Brain microvascular endothelial cell (primary cell): ENCODE results near the gene ITIH5.

Source experiments
- DNase-seq: peaks from one replicate; pipeline ENCODE4 v3.0.0-alpha.2; 2020
- H3K27ac ChIP-seq: fragments of 250-450 bp; sonication (Bioruptor Pico); 2 replicates; pipeline ENCODE4 v1.5.1; 2020; ENCODE audit warnings: mild to moderate bottlenecking, moderate library complexity
- H3K27me3 ChIP-seq: fragments of 250-450 bp; sonication (Bioruptor Pico); replicated peaks from 2 replicates; pipeline ENCODE4 v1.5.1; 2020; ENCODE audit warnings: mild to moderate bottlenecking
- H3K36me3 ChIP-seq: fragments of 250-450 bp; sonication (Bioruptor Pico); replicated peaks from 2 replicates; pipeline ENCODE4 v1.5.1; 2020; ENCODE audit warnings: mild to moderate bottlenecking
- H3K4me3 ChIP-seq: 2 replicates; pipeline ENCODE4 v1.5.1; 2011; ENCODE audit warnings: low read depth, mild to moderate bottlenecking, control low read depth, low read length, moderate library complexity
- CTCF ChIP-seq: IDR thresholded peaks from 2 replicates; pipeline ENCODE4 v1.5.1; 2011; ENCODE audit warnings: low read depth, mild to moderate bottlenecking, moderate library complexity, low read length, control low read depth, inconsistent platforms; ENCODE audit errors: missing control alignments
- in situ Hi-C: cut with HindIII; loops from 2 replicates; pipeline ENCODE4 v1.10.0; 2017; ENCODE audit warnings: low sequenced_read_pairs, low pct_ligation_motif_present

Gene ITIH5

GRCh38 chr10:7610026-7610425 is 56.7 kb downstream of the ITIH5 start:
- in situ Hi-C loops = no loop called here
- H3K4me3 ChIP-seq = no peak overlapping the region
- no peak for TF ChIP-seq CTCF
- H3K27me3 ChIP-seq = no peaks in the 10 kb centered on the region
- DNase-seq = no peak
- no peak overlapping the region for H3K27ac ChIP-seq
- no peaks in the 10 kb centered on the region for H3K36me3 ChIP-seq

DNA sequence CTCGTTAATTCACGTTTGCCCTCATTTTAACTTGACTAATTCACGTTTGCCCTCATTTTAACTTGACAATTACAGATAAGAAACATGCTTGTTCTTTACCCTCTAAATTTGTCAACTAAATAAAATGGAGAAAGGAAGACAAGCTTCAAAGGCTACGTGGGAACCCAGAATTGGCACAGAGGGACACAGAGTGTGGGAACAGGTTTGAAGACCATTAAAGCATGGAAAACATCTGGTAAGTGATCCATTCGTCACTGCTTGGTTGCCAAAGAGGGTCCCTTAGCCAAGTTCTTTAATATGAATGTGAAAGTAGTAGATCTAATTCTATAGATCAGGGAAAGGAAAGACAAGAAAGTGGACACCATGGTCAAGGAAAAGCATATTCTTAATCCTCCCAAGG is 57.2 kb downstream of the ITIH5 start:
- H3K27ac ChIP-seq = no peak overlapping the region
- H3K4me3 ChIP-seq = no peak overlapping the region
- in situ Hi-C loops = no loop called here
- H3K36me3 ChIP-seq = no peaks in the 10 kb centered on the region
- no peaks in the 10 kb centered on the region for H3K27me3 ChIP-seq
- TF ChIP-seq CTCF = no peak
- no peak for DNase-seq

DNA sequence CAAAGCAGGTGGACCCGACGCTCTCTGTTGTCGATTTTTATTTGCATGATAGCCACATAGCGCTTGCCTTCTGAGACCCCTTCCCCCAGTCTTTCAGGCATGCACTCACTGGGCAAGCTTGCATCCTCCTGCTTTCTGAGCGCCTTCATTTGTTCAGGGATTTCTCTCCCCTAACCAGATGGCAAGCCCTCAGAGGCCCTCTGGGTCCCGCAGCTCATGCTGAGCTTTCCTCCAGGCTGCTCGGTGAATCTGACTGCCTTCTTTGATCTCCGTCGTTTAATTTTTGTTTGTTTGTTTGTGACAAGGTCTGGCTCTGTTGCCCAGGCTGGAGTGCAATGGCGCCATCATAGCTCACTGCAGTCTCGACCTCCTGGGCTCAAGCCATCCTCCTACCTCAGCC is 58.8 kb downstream of the ITIH5 start:
- no peaks in the 10 kb centered on the region for H3K27me3 ChIP-seq
- H3K4me3 ChIP-seq = no peak overlapping the region
- H3K27ac ChIP-seq = no peak overlapping the region
- TF ChIP-seq CTCF = no peak
- no peaks in the 10 kb centered on the region for H3K36me3 ChIP-seq
- in situ Hi-C loops = no loop called here
- no peak for DNase-seq

GRCh38 chr10:7606951-7607404 is 59.8 kb downstream of the ITIH5 start:
- in situ Hi-C loops = no loop called here
- Histone ChIP-seq H3K4me3 (no peak overlapping the region), H3K27ac (no peak overlapping the region), H3K36me3 (no peaks in the 10 kb centered on the region), H3K27me3 (no peaks in the 10 kb centered on the region)
- DNase-seq = no peak
- no peak for TF ChIP-seq CTCF

GRCh38 chr10:7605565-7606295 is 61.0 kb downstream of the ITIH5 start:
- no peak overlapping the region for H3K4me3 ChIP-seq
- H3K36me3 ChIP-seq = no peaks in the 10 kb centered on the region
- H3K27me3 ChIP-seq = no peaks in the 10 kb centered on the region
- no peak overlapping the region for H3K27ac ChIP-seq
- in situ Hi-C loops = no loop called here
- DNase-seq = no peak
- TF ChIP-seq CTCF = no peak
